B cell (primary cell): ENCODE results near the gene HAP1. TPM values are rescaled to one million over a fixed set of nuclear protein-coding genes. Genes with fewer than 3 reads are reported as not detected.

ENCODE experiments used
- ATAC-seq: fragments of 200-7000 bp; cut with Tn5 transposase; one replicate; pipeline ENCODE4 v1.10.0; 2021; ENCODE audit warnings: low read depth, mild to moderate bottlenecking, moderate number of reproducible peaks, moderate library complexity
- CTCF ChIA-PET: fragments of 350-600 bp; sonication (Branson Sonifier 250); formaldehyde crosslinking; loops from one replicate; lab custom pipeline; 2021; ENCODE audit warnings: antibody characterized with exemption, inconsistent platforms; lab: Charles Lee
- POLR2A ChIA-PET: fragments of 350-600 bp; sonication (Branson Sonifier 250); formaldehyde crosslinking; loops from one replicate; lab custom pipeline; 2021; ENCODE audit warnings: antibody characterized with exemption; lab: Charles Lee
- DNase-seq: peaks from one replicate; pipeline ENCODE4 v3.0.0; 2013
- H2AFZ ChIP-seq: 2 replicates; pipeline ENCODE4 v1.6.1; 2012; ENCODE audit warnings: mild to moderate bottlenecking, low read depth, low read length; ENCODE audit not compliant: insufficient read depth, poor library complexity, severe bottlenecking
- H3K27ac ChIP-seq, 2 donors: 1 replicate in 1 of 2; 2 replicates in 1 of 2; pipeline ENCODE4 v1.5.1; 2012 to 2013; ENCODE audit warnings: low read length in 2 of 2, mild to moderate bottlenecking in 2 of 2, moderate library complexity in 1 of 2
- H3K27me3 ChIP-seq, 4 experiments: fragments of 200-600 bp in 1 of 4; sonication (generic) in 1 of 4; replicated peaks in 1 of 4; 1 replicate in 2 of 4; 2 replicates in 2 of 4; pipeline versions ENCODE4 v1.6.1 to v1.7.0; 2013 to 2016; ENCODE audit warnings: low read length in 3 of 4, mild to moderate bottlenecking in 2 of 4, mixed read lengths in 1 of 4, moderate library complexity in 1 of 4; ENCODE audit not compliant: insufficient read depth in 4 of 4, control insufficient read depth in 3 of 4; ENCODE audit errors: control extremely low read depth in 1 of 4
- H3K36me3 ChIP-seq, 2 experiments: replicated peaks in 1 of 2; 1 replicate in 1 of 2; 2 replicates in 1 of 2; pipeline versions ENCODE4 v1.6.1 to v1.7.1; 2013; ENCODE audit warnings: low read length in 1 of 2; ENCODE audit not compliant: insufficient read depth in 2 of 2, control insufficient read depth in 1 of 2; ENCODE audit errors: control extremely low read depth in 1 of 2, extremely low read depth in 1 of 2
- H3K4me1 ChIP-seq, 2 donors: fragments of 200-600 bp in 1 of 2; sonication (generic) in 1 of 2; 1 replicate in 1 of 2; 2 replicates in 1 of 2; pipeline versions ENCODE4 v1.5.1 to v1.6.1; 2013 to 2017; ENCODE audit warnings: low read length in 2 of 2; ENCODE audit not compliant: control insufficient read depth in 2 of 2, insufficient read depth in 2 of 2
- H3K4me2 ChIP-seq: replicated peaks from 2 replicates; pipeline ENCODE3; 2012; ENCODE audit warnings: mild to moderate bottlenecking, low read depth, low read length; ENCODE audit not compliant: poor library complexity, severe bottlenecking
- H3K4me3 ChIP-seq, 5 experiments: fragments of 200-600 bp in 1 of 5; sonication (generic) in 1 of 5; 1 replicate in 3 of 5; 2 replicates in 2 of 5; pipeline versions ENCODE4 v1.5.1 to v1.7.0; 2011 to 2016; ENCODE audit warnings: low read length in 4 of 5, mild to moderate bottlenecking in 4 of 5, low read depth in 2 of 5, control low read depth in 1 of 5, moderate library complexity in 1 of 5; ENCODE audit not compliant: insufficient read depth in 1 of 5; ENCODE audit errors: control extremely low read depth in 1 of 5, extremely low read depth in 1 of 5
- H3K79me2 ChIP-seq: fragments of 200-600 bp; sonication (generic); one replicate; pipeline ENCODE4 v1.6.0; 2016; ENCODE audit warnings: low read length; ENCODE audit not compliant: control insufficient read depth, insufficient read depth
- H3K9ac ChIP-seq: fragments of 200-600 bp; sonication (generic); 2 replicates; pipeline ENCODE4 v1.6.1; 2017; ENCODE audit warnings: mild to moderate bottlenecking, low read length, moderate library complexity
- H3K9me3 ChIP-seq, 3 donors: one replicate each; pipeline versions ENCODE4 v1.6.1 to v1.7.1; 2013; ENCODE audit warnings: low read length in 2 of 3; ENCODE audit not compliant: control insufficient read depth in 2 of 3, insufficient read depth in 1 of 3; ENCODE audit errors: control extremely low read depth in 1 of 3
- H4K20me1 ChIP-seq: 2 replicates; pipeline ENCODE4 v1.6.0; 2012; ENCODE audit warnings: mild to moderate bottlenecking, low read length; ENCODE audit not compliant: insufficient read depth, control insufficient read depth, poor library complexity, severe bottlenecking
- H3K27ac Mint-ChIP-seq: one replicate; pipeline ENCODE4 v1.8.0; 2021; ENCODE audit warnings: mixed read lengths
- H3K27me3 Mint-ChIP-seq: one replicate; pipeline ENCODE4 v1.8.0; 2021; ENCODE audit warnings: mixed read lengths
- H3K4me1 Mint-ChIP-seq: one replicate; pipeline ENCODE4 v1.8.0; 2021; ENCODE audit warnings: mixed read lengths
- H3K4me3 Mint-ChIP-seq: one replicate; pipeline ENCODE4 v1.8.0; 2021; ENCODE audit warnings: mixed read lengths
- H3K9me3 Mint-ChIP-seq: one replicate; pipeline ENCODE4 v1.8.0; 2022; ENCODE audit warnings: mixed read lengths; ENCODE audit not compliant: insufficient read depth
- EZH2 ChIP-seq: IDR thresholded peaks from 2 replicates; pipeline ENCODE4 v1.6.1; 2012; ENCODE audit warnings: borderline replicate concordance, low read depth, mild to moderate bottlenecking, moderate library complexity, low read length; ENCODE audit not compliant: insufficient read depth, poor library complexity, severe bottlenecking
- WGBS: methylation state at CpG from one replicate; pipeline ENCODE4 v1.1.5; 2013; ENCODE audit warnings: missing lambda C conversion rate; ENCODE audit not compliant: insufficient coverage; 5-methylcytosine and 5-hydroxymethylcytosine counted together
- intact Hi-C: fragments of 100-400 bp; cut with micrococcal nuclease; formaldehyde crosslinking; loops from one replicate; pipeline ENCODE4 v1.10.0; 2022
- polyA plus RNA-seq: library from polyadenylated mRNA; depleted of rRNA; stranded (reverse); fragments of >200 nt; gene quantifications from 2 replicates; pipeline ENCODE4 v1.2.3, GENCODE V29; 2012
- total RNA-seq, 2 donors: library from RNA; stranded (reverse); fragments of 120-200 nt in 1 of 2; gene quantifications; 1 replicate in 1 of 2; 2 replicates in 1 of 2; pipeline versions ENCODE4 v1.2.3 to v1.2.4, GENCODE V29; 2013 to 2022
- TF ChIP-seq, protein P1 (sequence below): fragments of 200-600 bp; IDR thresholded peaks from one replicate; pipeline ENCODE4 v1.8.0; 2022; ENCODE audit warnings: antibody characterized with exemption, mild to moderate bottlenecking

HAP1 gene
- total and polyA plus RNA-seq, 2 donors (not counting 1 experiment from before 2014, with no cell fraction given), result 0.03 to 0.37 TPM

DNA sequence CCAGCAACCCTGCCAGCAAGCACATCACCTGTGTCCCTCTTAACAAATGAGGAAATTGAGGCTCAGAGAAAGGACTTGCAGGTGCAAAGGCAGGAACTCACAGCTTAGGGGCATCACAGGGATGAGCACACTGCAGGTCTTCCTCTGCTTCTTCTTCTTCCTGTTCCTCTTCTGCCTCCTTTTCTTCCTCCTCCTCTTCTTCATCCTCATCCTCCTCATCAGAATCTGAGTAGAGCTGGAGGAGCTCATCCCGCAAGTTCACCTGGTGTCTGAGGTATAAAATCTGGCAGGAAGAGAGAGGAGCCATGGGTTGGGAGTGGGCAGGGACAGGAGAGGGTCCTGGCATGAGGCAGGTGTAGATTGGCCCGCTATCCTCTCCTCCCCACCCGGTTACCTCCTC, 2.6 kb downstream of the HAP1 start:
- Histone ChIP-seq H3K79me2 (no peaks in the 10 kb centered on the region), H3K36me3 (no peaks in the 10 kb centered on the region), H3K9ac (no peak overlapping the region), H3K4me3 (no peak overlapping the region), H2AFZ (no peak overlapping the region), H4K20me1 (no peaks in the 10 kb centered on the region), H3K4me2 (no peak overlapping the region), H3K27me3 (peaks cover 0 to 50% (median 21%) of the 10 kb centered on the region in 4 experiments), H3K9me3 (peaks cover 0 to 6% (median 0%) of the 10 kb centered on the region in 3 donors), H3K27ac (no peak overlapping the region), H3K4me1 (peaks cover 16 to 25% of the 10 kb centered on the region in 2 donors)
- no peak overlapping the region for H3K4me3 Mint-ChIP-seq
- no peaks in the 10 kb centered on the region for H3K9me3 Mint-ChIP-seq
- ChIA-PET CTCF (interaction anchor here (3.2 kb wide), 1 partner anchor 69 kb away, joined by 18 read pairs; no protein-coding TSS in a partner anchor), POLR2A (interaction anchor here (0.6 to 1.1 kb wide), 2 partner anchors 38 to 67 kb away, joined by 5 read pairs; no protein-coding TSS in a partner anchor)
- peaks cover 11% of the 10 kb centered on the region for H3K4me1 Mint-ChIP-seq
- ATAC-seq (no peak), DNase-seq (no peak)
- H3K27ac Mint-ChIP-seq, result no peak overlapping the region
- TF ChIP-seq, protein P1, sequence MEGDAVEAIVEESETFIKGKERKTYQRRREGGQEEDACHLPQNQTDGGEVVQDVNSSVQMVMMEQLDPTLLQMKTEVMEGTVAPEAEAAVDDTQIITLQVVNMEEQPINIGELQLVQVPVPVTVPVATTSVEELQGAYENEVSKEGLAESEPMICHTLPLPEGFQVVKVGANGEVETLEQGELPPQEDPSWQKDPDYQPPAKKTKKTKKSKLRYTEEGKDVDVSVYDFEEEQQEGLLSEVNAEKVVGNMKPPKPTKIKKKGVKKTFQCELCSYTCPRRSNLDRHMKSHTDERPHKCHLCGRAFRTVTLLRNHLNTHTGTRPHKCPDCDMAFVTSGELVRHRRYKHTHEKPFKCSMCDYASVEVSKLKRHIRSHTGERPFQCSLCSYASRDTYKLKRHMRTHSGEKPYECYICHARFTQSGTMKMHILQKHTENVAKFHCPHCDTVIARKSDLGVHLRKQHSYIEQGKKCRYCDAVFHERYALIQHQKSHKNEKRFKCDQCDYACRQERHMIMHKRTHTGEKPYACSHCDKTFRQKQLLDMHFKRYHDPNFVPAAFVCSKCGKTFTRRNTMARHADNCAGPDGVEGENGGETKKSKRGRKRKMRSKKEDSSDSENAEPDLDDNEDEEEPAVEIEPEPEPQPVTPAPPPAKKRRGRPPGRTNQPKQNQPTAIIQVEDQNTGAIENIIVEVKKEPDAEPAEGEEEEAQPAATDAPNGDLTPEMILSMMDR, result no peak
- no peak for TF ChIP-seq EZH2
- H3K27me3 Mint-ChIP-seq, result peaks cover 36% of the 10 kb centered on the region
- WGBS, result 83% methylated on average over 1 of the region's 3 CpGs
- intact Hi-C loops, result loop anchor here (10.0 kb wide), 1 partner anchor 233 kb away; the partner anchor contains the start of gene CNP

DNA sequence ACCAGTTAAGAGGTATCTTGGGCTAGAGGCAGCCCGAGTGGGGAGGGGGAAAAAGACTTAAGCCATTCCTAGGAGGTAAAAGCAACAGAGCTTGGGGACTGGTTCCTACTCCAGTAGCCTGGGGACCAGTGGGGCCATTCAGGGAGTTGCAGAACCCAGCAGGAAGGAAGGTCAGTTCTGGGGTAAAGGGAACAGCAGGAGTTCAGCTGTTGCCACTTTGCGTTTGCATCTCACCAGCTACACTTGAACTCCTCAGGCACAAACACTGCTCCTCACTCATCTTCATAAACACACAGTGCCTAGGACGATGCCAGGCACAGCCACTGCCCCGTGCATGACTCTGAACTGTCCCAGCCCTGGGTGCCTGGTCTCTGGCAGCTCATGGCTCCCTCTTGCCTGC, 4.0 kb downstream of the HAP1 start:
- ATAC-seq (no peak), DNase-seq (no peak)
- no peak overlapping the region for H3K27ac Mint-ChIP-seq
- Histone ChIP-seq H3K36me3 (no peaks in the 10 kb centered on the region), H3K4me1 (peaks cover 16 to 25% of the 10 kb centered on the region in 2 donors), H3K4me2 (no peak overlapping the region), H3K27ac (no peak overlapping the region), H3K27me3 (peaks cover 0 to 39% (median 17%) of the 10 kb centered on the region in 4 experiments), H3K79me2 (no peaks in the 10 kb centered on the region), H2AFZ (no peak overlapping the region), H3K9ac (no peak overlapping the region), H3K9me3 (peaks cover 0 to 6% (median 0%) of the 10 kb centered on the region in 3 donors), H4K20me1 (no peaks in the 10 kb centered on the region), H3K4me3 (no peak overlapping the region)
- intact Hi-C loops, result loop anchor here (10.0 kb wide), 1 partner anchor 234 kb away; the partner anchor contains the start of gene CNP
- H3K9me3 Mint-ChIP-seq, result no peaks in the 10 kb centered on the region
- no peak overlapping the region for H3K4me3 Mint-ChIP-seq
- TF ChIP-seq, protein P1, result no peak
- TF ChIP-seq EZH2, result no peak
- 44% methylated on average over 4 of the region's 4 CpGs for WGBS
- H3K4me1 Mint-ChIP-seq, result peaks cover 9% of the 10 kb centered on the region
- ChIA-PET CTCF (interaction anchor here (0.5 to 3.2 kb wide), 2 partner anchors 70 to 1663 kb away, joined by 3 to 18 read pairs; no protein-coding TSS in a partner anchor), POLR2A (no interaction called here)
- H3K27me3 Mint-ChIP-seq, result peaks cover 29% of the 10 kb centered on the region
